GM18505 (cell line): Measurements from ENCODE around the gene BCAS3.

Source experiments
- ATAC-seq: cut with Tn5 transposase; IDR thresholded peaks from one replicate; pipeline ENCODE4 v1.9.1; 2021; ENCODE audit not compliant: unreplicated experiment
- POLR2A ChIP-seq: IDR thresholded peaks from 4 replicates; pipeline ENCODE4 v1.6.1; 2011; ENCODE audit warnings: borderline replicate concordance; ENCODE audit not compliant: insufficient read depth, insufficient read length; ENCODE audit errors: extremely low read depth

Gene BCAS3

DNA sequence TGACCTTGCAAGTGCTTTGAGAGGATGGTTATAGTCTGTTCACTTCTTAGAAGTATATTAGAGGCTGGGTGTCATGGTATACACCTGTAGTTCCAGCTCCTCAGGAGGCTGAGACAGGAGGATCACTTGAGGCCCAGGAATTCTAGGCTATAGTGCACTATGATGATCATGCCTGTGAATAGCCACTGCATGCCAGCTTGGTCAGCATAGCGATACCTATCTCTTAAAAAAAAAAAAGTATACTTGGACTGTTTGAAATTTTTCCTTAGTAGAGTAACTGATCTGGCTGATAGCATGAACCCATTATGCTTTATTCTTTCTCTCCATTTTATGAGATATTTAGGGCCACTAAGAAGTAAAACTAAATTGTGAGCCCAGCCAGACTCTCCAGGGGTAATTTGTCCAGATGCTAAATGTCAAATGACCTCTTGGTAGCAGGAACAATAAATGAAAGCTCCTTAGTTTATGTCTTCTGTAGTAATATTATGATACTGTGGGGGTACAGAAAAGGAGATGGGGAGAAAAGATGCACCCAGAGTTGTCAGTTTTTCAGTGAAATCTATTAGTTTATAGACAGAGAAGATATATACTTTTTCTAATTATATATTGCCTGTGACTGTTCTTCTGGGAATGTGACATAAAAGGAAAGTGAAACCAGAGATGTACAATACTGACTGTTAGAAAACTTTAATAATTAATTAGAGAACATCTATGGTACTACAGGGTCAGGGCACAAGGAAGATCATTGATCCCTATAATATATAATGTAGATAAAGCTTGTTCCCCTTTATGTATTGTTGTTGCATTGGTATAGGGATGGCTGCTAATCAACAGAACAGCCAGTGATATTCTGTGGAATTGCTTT, 386.7 kb downstream of the BCAS3 start:
- no peak for ATAC-seq
- TF ChIP-seq POLR2A: no peak

DNA sequence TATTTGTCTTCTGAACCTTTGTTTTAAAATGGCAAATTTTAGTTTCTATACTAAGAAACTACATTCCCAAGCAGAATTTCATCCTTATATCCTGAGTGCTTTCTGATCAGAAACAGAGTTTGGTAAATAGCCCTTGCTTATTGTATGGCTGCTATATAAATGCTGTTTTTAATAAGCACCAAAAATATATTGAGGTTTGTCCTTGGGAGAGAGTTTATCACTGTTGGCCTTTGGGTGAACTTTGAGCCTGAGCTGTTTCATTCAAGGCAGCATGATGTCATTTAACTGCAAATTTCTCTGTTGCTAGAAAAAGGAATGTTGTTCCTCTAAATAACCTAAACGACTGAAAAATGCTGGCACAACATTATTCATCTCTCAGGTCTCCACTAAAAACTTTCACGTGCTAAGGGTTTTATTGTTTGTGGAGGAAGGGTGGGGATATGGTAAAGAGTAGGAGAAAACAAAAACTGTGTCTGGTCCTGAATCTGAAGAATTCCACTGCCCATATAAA, 387.7 kb downstream of the BCAS3 start:
- ATAC-seq: no peak

GRCh38 chr17:61066062-61066461, 388.4 kb downstream of the BCAS3 start:
- no peak for ATAC-seq
- TF ChIP-seq POLR2A: no peak

More for the DNA sequence above, 387.7 kb downstream of the BCAS3 start:
- TF ChIP-seq POLR2A: no peak

DNA sequence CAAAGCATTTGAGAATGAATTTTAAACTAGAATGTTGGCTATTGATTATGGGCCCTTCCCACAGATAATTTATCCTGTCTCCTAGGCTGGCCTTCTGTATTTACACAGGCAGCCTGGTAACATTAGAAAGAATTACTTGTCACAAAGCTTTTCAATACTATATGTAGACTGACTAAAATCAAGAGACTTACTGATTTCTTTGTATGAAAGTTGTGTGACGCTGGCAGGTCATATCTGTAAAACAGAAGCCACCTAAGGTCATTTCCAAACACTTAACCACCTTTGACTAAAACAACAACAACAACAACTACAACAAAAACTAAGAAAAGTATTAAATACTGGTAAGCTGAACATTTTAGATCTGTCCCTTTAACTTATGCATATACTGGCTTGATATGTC, 393.0 kb downstream of the BCAS3 start:
- no peak for ATAC-seq
- TF ChIP-seq POLR2A: no peak

DNA sequence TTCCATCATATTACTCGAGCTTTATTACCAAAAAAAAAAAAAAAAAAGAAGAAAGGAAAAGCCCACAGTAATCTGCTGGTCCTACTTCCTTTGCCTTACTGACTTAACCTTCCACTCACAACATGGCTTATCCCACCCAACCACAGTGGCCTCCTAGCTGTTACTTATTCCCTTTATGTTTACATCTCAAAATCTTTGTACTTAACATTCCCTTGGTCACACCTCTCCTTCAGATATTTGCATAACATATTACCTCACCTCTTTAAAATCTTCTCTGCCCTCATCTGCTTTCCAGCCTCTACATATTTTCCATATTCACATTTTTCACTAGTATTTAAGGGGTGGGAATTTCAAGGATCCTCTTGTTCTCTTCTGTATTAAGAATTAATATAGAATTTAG, 395.0 kb downstream of the BCAS3 start:
- ATAC-seq: no peak
- TF ChIP-seq POLR2A: no peak

GRCh38 chr17:61073131-61073530, 395.5 kb downstream of the BCAS3 start:
- no peak for TF ChIP-seq POLR2A
- ATAC-seq: no peak

GRCh38 chr17:61073799-61074513, 396.3 kb downstream of the BCAS3 start:
- ATAC-seq: no peak
- no peak for TF ChIP-seq POLR2A

GRCh38 chr17:61075988-61076387, 398.3 kb downstream of the BCAS3 start:
- no peak for ATAC-seq
- no peak for TF ChIP-seq POLR2A

DNA sequence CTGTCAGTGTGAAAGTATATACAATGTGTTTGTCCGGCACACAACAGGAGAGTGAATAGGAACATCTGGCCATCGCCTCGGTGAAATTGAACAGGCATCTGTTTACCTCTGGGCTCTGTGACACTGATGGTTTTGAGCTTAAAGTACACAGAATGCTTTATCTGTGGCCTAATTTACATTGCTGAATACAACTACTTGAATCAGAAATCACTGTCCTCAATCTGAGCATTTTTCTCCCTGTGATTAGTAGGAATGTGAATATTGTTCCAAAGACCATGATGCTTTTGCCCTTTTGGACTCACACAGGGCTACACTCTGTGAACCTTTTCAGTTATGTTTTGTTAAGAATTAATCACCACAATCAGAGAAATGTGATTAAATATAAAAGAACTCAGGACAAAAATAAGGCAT, 399.0 kb downstream of the BCAS3 start:
- no peak for TF ChIP-seq POLR2A
- no peak for ATAC-seq

- TF ChIP-seq POLR2A: no peak
- ATAC-seq: no peak
These were observed 404.3 kb downstream of the BCAS3 start for GRCh38 chr17:61081959-61082358.

GRCh38 chr17:61084260-61084659, 406.6 kb downstream of the BCAS3 start:
- TF ChIP-seq POLR2A: no peak
- ATAC-seq: no peak

- TF ChIP-seq POLR2A: no peak
- ATAC-seq: no peak
These were observed 409.4 kb downstream of the BCAS3 start for GRCh38 chr17:61087024-61087423.

GRCh38 chr17:61088556-61088955, 410.9 kb downstream of the BCAS3 start:
- no peak for TF ChIP-seq POLR2A
- ATAC-seq: no peak

GRCh38 chr17:61091096-61091495, 413.4 kb downstream of the BCAS3 start:
- TF ChIP-seq POLR2A: no peak
- ATAC-seq: no peak
